ENCODE measurements around the gene CHRFAM7A.
A peak's percentile ranks its signal among the peaks of the same experiment; 100 is the strongest.
"Not testable (repeated sequence)": the region's sequence is repeated elsewhere in the genome, so short reads cannot be mapped to it uniquely, and the experiment has no call there.

The CHRFAM7A gene

GRCh38 chr15:30392766-30393663 lies at the start of gene CHRFAM7A:
Gene CHRFAM7A (minus strand): TSS chr15:30393540. CDS start chr15:30383351, 10,189 bp downstream.
- not testable (repeated sequence) for DNase-seq (ENCODE audit: low spot score)

GRCh38 chr15:30438348-30438747 lies 45.0 kb upstream of the CHRFAM7A start:
- not testable (repeated sequence) for DNase-seq (ENCODE audit: low spot score)

- DNase-seq (ENCODE audit: low spot score): not testable (repeated sequence)
Measured at GRCh38 chr15:30435878-30436277, 42.5 kb upstream of the CHRFAM7A start.

GRCh38 chr15:30420723-30421122 lies 27.4 kb upstream of the CHRFAM7A start:
- DNase-seq (ENCODE audit: low spot score): not testable (repeated sequence)

GRCh38 chr15:30414160-30414559 lies 20.8 kb upstream of the CHRFAM7A start, which contains the start of gene GOLGA8R:
Gene GOLGA8R (minus strand): TSS chr15:30414260. CDS start chr15:30414162, 98 bp downstream.
- DNase-seq (ENCODE audit: low spot score): not testable (repeated sequence)

- peak; percentile 0 for DNase-seq (ENCODE audit: low spot score)
Measured at GRCh38 chr15:30407636-30408035, 14.3 kb upstream of the CHRFAM7A start.

- not testable (repeated sequence) for DNase-seq (ENCODE audit: low spot score)
Measured at GRCh38 chr15:30398988-30399387, 5.6 kb upstream of the CHRFAM7A start.

- DNase-seq (ENCODE audit: low spot score): not testable (repeated sequence)
Measured at GRCh38 chr15:30393664-30393991, 288 bp upstream of the CHRFAM7A start.

GRCh38 chr15:30386318-30386887 lies 6.9 kb downstream of the CHRFAM7A start:
- not testable (repeated sequence) for DNase-seq (ENCODE audit: low spot score)

- DNase-seq (ENCODE audit: low spot score): not testable (repeated sequence)
Measured at GRCh38 chr15:30377082-30377413, 16.3 kb downstream of the CHRFAM7A start.

- DNase-seq (ENCODE audit: low spot score): not testable (repeated sequence)
Measured at GRCh38 chr15:30376375-30377081, 16.8 kb downstream of the CHRFAM7A start.

- DNase-seq (ENCODE audit: low spot score): not testable (repeated sequence)
Measured at GRCh38 chr15:30375872-30376271, 17.5 kb downstream of the CHRFAM7A start.

- DNase-seq (ENCODE audit: low spot score): not testable (repeated sequence)
Measured at GRCh38 chr15:30374862-30375261, 18.5 kb downstream of the CHRFAM7A start.

GRCh38 chr15:30368271-30368670 lies 25.1 kb downstream of the CHRFAM7A start:
- DNase-seq (ENCODE audit: low spot score): not testable (repeated sequence)

GRCh38 chr15:30367246-30367645 lies 26.1 kb downstream of the CHRFAM7A start:
- DNase-seq (ENCODE audit: low spot score): not testable (repeated sequence)

- DNase-seq (ENCODE audit: low spot score): not testable (repeated sequence)
Measured at GRCh38 chr15:30361404-30361803, 31.9 kb downstream of the CHRFAM7A start.

- not testable (repeated sequence) for DNase-seq (ENCODE audit: low spot score)
Measured at GRCh38 chr15:30360990-30361389, 32.4 kb downstream of the CHRFAM7A start.

GRCh38 chr15:30355043-30355442 lies 38.3 kb downstream of the CHRFAM7A start:
- DNase-seq (ENCODE audit: low spot score): not testable (repeated sequence)

GRCh38 chr15:30349803-30350202 lies 43.5 kb downstream of the CHRFAM7A start:
- DNase-seq (ENCODE audit: low spot score): not testable (repeated sequence)

GRCh38 chr15:30336584-30336983 lies 56.8 kb downstream of the CHRFAM7A start:
- not testable (repeated sequence) for DNase-seq (ENCODE audit: low spot score)

- not testable (repeated sequence) for DNase-seq (ENCODE audit: low spot score)
Measured at GRCh38 chr15:30334152-30334551, 59.2 kb downstream of the CHRFAM7A start.

GRCh38 chr15:30326145-30326544 lies 67.2 kb downstream of the CHRFAM7A start:
- not testable (repeated sequence) for DNase-seq (ENCODE audit: low spot score)
